Type B pancreatic cell (in vitro differentiated cells): ENCODE data around the gene CACNA1D. TPM values are rescaled to one million over a fixed set of nuclear protein-coding genes. Genes with fewer than 3 reads are reported as not detected.

Experiments
- DNase-seq: peaks from one replicate; pipeline ENCODE4 v3.0.0; 2021; ENCODE audit warnings: mixed read lengths; ENCODE audit not compliant: unreplicated experiment; ENCODE audit errors: extremely low spot score
- H3K27ac Mint-ChIP-seq: 2 replicates; pipeline ENCODE4 v1.8.0; 2021; ENCODE audit warnings: mild to moderate bottlenecking, mixed read lengths
- H3K27me3 Mint-ChIP-seq: 2 replicates; pipeline ENCODE4 v1.8.0; 2021; ENCODE audit warnings: mixed read lengths
- H3K36me3 Mint-ChIP-seq: 2 replicates; pipeline ENCODE4 v1.8.0; 2021; ENCODE audit warnings: mixed read lengths
- H3K4me1 Mint-ChIP-seq: one replicate; pipeline ENCODE4 v1.8.0; 2021; ENCODE audit warnings: mixed read lengths; ENCODE audit not compliant: unreplicated experiment
- H3K4me3 Mint-ChIP-seq: 2 replicates; pipeline ENCODE4 v1.8.0; 2021; ENCODE audit warnings: mild to moderate bottlenecking, mixed read lengths
- H3K9me3 Mint-ChIP-seq: 2 replicates; pipeline ENCODE4 v1.8.0; 2021; ENCODE audit warnings: mixed read lengths
- CTCF ChIP-seq: fragments of 200-600 bp; sonication (generic); conservative IDR thresholded peaks from 2 replicates; pipeline ENCODE4 v1.5.0; 2021; ENCODE audit warnings: antibody characterized with exemption, mild to moderate bottlenecking
- total RNA-seq: library from RNA; stranded (reverse); gene quantifications from 2 replicates; pipeline ENCODE4 v1.2.1, GENCODE V29; 2021; ENCODE audit warnings: low replicate concordance

The CACNA1D gene
- total RNA-seq, 1 donor from 2014 or later: 17.4 TPM

GRCh38 chr3:53513556-53514190 is 19.3 kb downstream of the CACNA1D start:
- H3K36me3 Mint-ChIP-seq: no peaks in the 10 kb centered on the region
- no peak overlapping the region for H3K27ac Mint-ChIP-seq
- no peaks in the 10 kb centered on the region for H3K9me3 Mint-ChIP-seq
- H3K27me3 Mint-ChIP-seq: peaks cover 18% of the 10 kb centered on the region
- no peak for TF ChIP-seq CTCF
- DNase-seq: no peak
- H3K4me1 Mint-ChIP-seq: peaks cover 9% of the 10 kb centered on the region
- H3K4me3 Mint-ChIP-seq: no peak overlapping the region

- no peak for DNase-seq
- H3K4me3 Mint-ChIP-seq: no peak overlapping the region
- H3K36me3 Mint-ChIP-seq: no peaks in the 10 kb centered on the region
- no peaks in the 10 kb centered on the region for H3K4me1 Mint-ChIP-seq
- H3K27me3 Mint-ChIP-seq: peaks cover 6% of the 10 kb centered on the region
- H3K9me3 Mint-ChIP-seq: no peaks in the 10 kb centered on the region
- TF ChIP-seq CTCF: no peak
- no peak overlapping the region for H3K27ac Mint-ChIP-seq
These were observed 21.9 kb downstream of the CACNA1D start for GRCh38 chr3:53516339-53516738.

- no peaks in the 10 kb centered on the region for H3K36me3 Mint-ChIP-seq
- H3K9me3 Mint-ChIP-seq: no peaks in the 10 kb centered on the region
- H3K27ac Mint-ChIP-seq: no peak overlapping the region
- H3K4me3 Mint-ChIP-seq: no peak overlapping the region
- TF ChIP-seq CTCF: no peak
- no peaks in the 10 kb centered on the region for H3K27me3 Mint-ChIP-seq
- no peak for DNase-seq
- H3K4me1 Mint-ChIP-seq: no peaks in the 10 kb centered on the region
These were observed 24.1 kb downstream of the CACNA1D start for GRCh38 chr3:53518495-53518981.

GRCh38 chr3:53519065-53519709 is 24.8 kb downstream of the CACNA1D start:
- Mint-ChIP-seq H3K4me3 (no peak overlapping the region), H3K36me3 (no peaks in the 10 kb centered on the region), H3K27me3 (no peaks in the 10 kb centered on the region), H3K4me1 (no peaks in the 10 kb centered on the region), H3K9me3 (no peaks in the 10 kb centered on the region), H3K27ac (no peak overlapping the region)
- no peak for TF ChIP-seq CTCF
- DNase-seq: no peak

GRCh38 chr3:53523346-53523745 is 28.9 kb downstream of the CACNA1D start:
- Mint-ChIP-seq H3K4me1 (peaks cover 9% of the 10 kb centered on the region), H3K4me3 (no peak overlapping the region), H3K27me3 (no peaks in the 10 kb centered on the region), H3K27ac (no peak overlapping the region), H3K36me3 (no peaks in the 10 kb centered on the region), H3K9me3 (peaks cover 2% of the 10 kb centered on the region)
- DNase-seq: no peak
- TF ChIP-seq CTCF: no peak
